HCT116 (cell line): Measurements from ENCODE around the gene FAM171A1. TPM values are rescaled to one million over a fixed set of nuclear protein-coding genes. Genes with fewer than 3 reads are reported as not detected.

Experiments
- ATAC-seq: fragments of 200-7000 bp; cut with Tn5 transposase; 2 replicates; pipeline ENCODE4 v1.9.1; 2020; ENCODE audit warnings: mild to moderate bottlenecking, moderate library complexity
- BruUV-seq: library from RNA; stranded (reverse); fragments of 400-500 nt; replicated peaks from 2 replicates; lab custom pipeline; 2021; lab: Mats Ljungman, UMichigan
- CTCF ChIA-PET: fragments of 300-600 bp; sonication (Branson Sonifier 250); formaldehyde crosslinking; loops from one replicate; lab custom pipeline; 2021; ENCODE audit warnings: antibody characterized with exemption; lab: Charles Lee
- POLR2A ChIA-PET: fragments of 300-600, 350-600 bp; sonication (Branson Sonifier 250); formaldehyde crosslinking; loops from one replicate; lab custom pipeline; 2021; ENCODE audit warnings: antibody characterized with exemption; lab: Charles Lee
- RAD21 ChIA-PET, 2 experiments: fragments of 300-600 bp; sonication (Branson Sonifier 250); formaldehyde crosslinking; loops; one replicate each; lab custom pipeline; 2023; ENCODE audit warnings: low total read pairs in 2 of 2; ENCODE audit not compliant: uncharacterized antibody in 2 of 2, unreplicated experiment in 2 of 2, low non-redundant PET in 1 of 2; lab: Charles Lee
- DNase-seq: peaks from one replicate; pipeline ENCODE4 v3.0.0-alpha.2; 2010; ENCODE audit warnings: low read depth, low spot score
- H2AFZ ChIP-seq: fragments of 200-600 bp; shearing (Covaris generic), sonication (generic); 2 replicates; pipeline ENCODE4 v1.6.1; 2017; ENCODE audit warnings: low read depth, mixed run types, mixed read lengths, antibody characterized with exemption, low read length; ENCODE audit not compliant: poor library complexity, severe bottlenecking
- H3K27ac ChIP-seq: 2 replicates; pipeline ENCODE4 v1.5.1; 2012; ENCODE audit warnings: low read depth, low read length
- H3K27me3 ChIP-seq: fragments of 200-600 bp; sonication (generic); 2 replicates; pipeline ENCODE4 v1.6.1; 2016; ENCODE audit warnings: mixed run types, low read length, mixed read lengths; ENCODE audit not compliant: insufficient read depth
- H3K36me3 ChIP-seq, 2 experiments: fragments of 200-500 bp in 1 of 2; fragments of 200-600 bp in 1 of 2; sonication (Bioruptor generic) in 1 of 2; sonication (generic) in 1 of 2; 2 replicates each; pipeline versions ENCODE4 v1.5.1 to v1.6.1; 2014 to 2016; ENCODE audit warnings: low read length in 2 of 2, inconsistent platforms in 1 of 2, mixed read lengths in 1 of 2, mixed run types in 1 of 2; ENCODE audit not compliant: insufficient read depth in 2 of 2, control insufficient read depth in 1 of 2
- H3K4me1 ChIP-seq, 2 experiments: fragments of 200-600 bp in 1 of 2; sonication (generic) in 1 of 2; 2 replicates each; pipeline versions ENCODE4 v1.5.1 to v1.6.1; 2012 to 2017; ENCODE audit warnings: low read length in 2 of 2, inconsistent platforms in 1 of 2, mild to moderate bottlenecking in 1 of 2, mixed read lengths in 1 of 2, mixed run types in 1 of 2, moderate library complexity in 1 of 2; ENCODE audit not compliant: insufficient read depth in 2 of 2, control insufficient read depth in 1 of 2
- H3K4me2 ChIP-seq: fragments of 200-600 bp; sonication (generic); 2 replicates; pipeline ENCODE4 v1.6.1; 2017; ENCODE audit warnings: mixed run types, low read length, mixed read lengths
- H3K4me3 ChIP-seq, 2 experiments: fragments of 200-600 bp in 1 of 2; sonication (generic) in 1 of 2; replicated peaks in 1 of 2; 2 replicates each; pipeline ENCODE4 v1.5.1; 2011 to 2016; ENCODE audit warnings: low read length in 2 of 2, control low read depth in 1 of 2, low read depth in 1 of 2, mild to moderate bottlenecking in 1 of 2, mixed read lengths in 1 of 2, mixed run types in 1 of 2
- H3K79me2 ChIP-seq: fragments of 200-600 bp; sonication (generic); 2 replicates; pipeline ENCODE4 v1.6.1; 2017; ENCODE audit warnings: mild to moderate bottlenecking, mixed run types, low read length, moderate library complexity, mixed read lengths; ENCODE audit not compliant: insufficient read depth
- H3K9ac ChIP-seq: fragments of 200-600 bp; sonication (generic); 2 replicates; pipeline ENCODE4 v1.6.1; 2016; ENCODE audit warnings: low read length, mixed read lengths
- H3K9me2 ChIP-seq: fragments of 200-600 bp; sonication (generic), shearing (Covaris generic); 2 replicates; pipeline ENCODE4 v1.6.1; 2017; ENCODE audit warnings: mixed run types, mild to moderate bottlenecking, moderate library complexity; ENCODE audit not compliant: insufficient read depth
- H3K9me3 ChIP-seq, 2 experiments: fragments of 200-500 bp in 1 of 2; fragments of 200-600 bp in 1 of 2; sonication (Bioruptor generic) in 1 of 2; sonication (generic) in 1 of 2; 2 replicates each; pipeline ENCODE4 v1.6.1; 2014 to 2017; ENCODE audit warnings: low read length in 2 of 2, mixed read lengths in 2 of 2, inconsistent platforms in 1 of 2, low read depth in 1 of 2, mild to moderate bottlenecking in 1 of 2, mixed run types in 1 of 2, moderate library complexity in 1 of 2; ENCODE audit not compliant: control insufficient read depth in 1 of 2, insufficient read depth in 1 of 2
- H4K20me1 ChIP-seq: fragments of 200-600 bp; sonication (generic), shearing (Covaris generic); 2 replicates; pipeline ENCODE4 v1.6.1; 2017; ENCODE audit warnings: mixed run types, mild to moderate bottlenecking, moderate library complexity; ENCODE audit not compliant: insufficient read depth
- ELF1 ChIP-seq: IDR thresholded peaks from 2 replicates; pipeline ENCODE4 v1.6.1; 2012; ENCODE audit warnings: low read depth, borderline replicate concordance
- EZH2 ChIP-seq: fragments of 200-600 bp; sonication (generic); IDR thresholded peaks from 2 replicates; pipeline ENCODE4 v1.6.1; 2017; ENCODE audit warnings: antibody characterized with exemption, mixed run types
- POLR2AphosphoS5 ChIP-seq: IDR thresholded peaks from 2 replicates; pipeline ENCODE4 v1.6.1; 2011; ENCODE audit warnings: mild to moderate bottlenecking, low read depth, low read length, moderate library complexity
- SP1 ChIP-seq: IDR thresholded peaks from 2 replicates; pipeline ENCODE4 v1.6.1; 2012; ENCODE audit warnings: low read depth
- SRF ChIP-seq: IDR thresholded peaks from 2 replicates; pipeline ENCODE4 v1.6.1; 2012; ENCODE audit warnings: low read depth
- TCF7L2 ChIP-seq: IDR thresholded peaks from 2 replicates; pipeline ENCODE4 v1.7.0; 2011; ENCODE audit warnings: borderline replicate concordance, inconsistent platforms; ENCODE audit not compliant: insufficient read depth, insufficient read length; ENCODE audit errors: extremely low read depth
- YY1 ChIP-seq: IDR thresholded peaks from 2 replicates; pipeline ENCODE4 v1.6.1; 2011; ENCODE audit warnings: low read length, low read depth, moderate library complexity, mild to moderate bottlenecking; ENCODE audit not compliant: insufficient replicate concordance; ENCODE audit errors: extremely low read depth
- ZFX ChIP-seq: fragments of 450-650 bp; IDR thresholded peaks from 2 replicates; pipeline ENCODE4 v1.6.1; 2017
- ZNF274 ChIP-seq: fragments of 200-500 bp; sonication (Bioruptor generic); IDR thresholded peaks from 2 replicates; pipeline ENCODE4 v1.6.1; 2014; ENCODE audit warnings: mild to moderate bottlenecking, low read depth, low read length, inconsistent platforms
- intact Hi-C: fragments of 100-400 bp; cut with micrococcal nuclease; formaldehyde crosslinking; loops from 2 replicates; pipeline ENCODE4 v1.10.0; 2022
- total RNA-seq: library from RNA; stranded (reverse); gene quantifications from one replicate; pipeline ENCODE4 v1.2.1, GENCODE V29; 2021; ENCODE audit not compliant: unreplicated experiment
- TF ChIP-seq, protein P1 (sequence below): IDR thresholded peaks from 2 replicates; pipeline ENCODE4 v1.6.1; 2012
- TF ChIP-seq, protein P2 (sequence below), 3 experiments: fragments of 200-600 bp in 1 of 3; sonication (generic) in 1 of 3; IDR thresholded peaks in 2 of 3; conservative IDR thresholded peaks in 1 of 3; 2 replicates each; pipeline ENCODE4 v1.5.1; 2012 to 2017; ENCODE audit warnings: low read depth in 2 of 3, low read length in 2 of 3, antibody characterized with exemption in 1 of 3, borderline replicate concordance in 1 of 3, control low read depth in 1 of 3, mild to moderate bottlenecking in 1 of 3, mixed read lengths in 1 of 3, mixed run types in 1 of 3, moderate library complexity in 1 of 3; ENCODE audit not compliant: insufficient read depth in 1 of 3

FAM171A1 gene
- total RNA-seq, 1 experiment from 2014 or later: 32.5 TPM

DNA sequence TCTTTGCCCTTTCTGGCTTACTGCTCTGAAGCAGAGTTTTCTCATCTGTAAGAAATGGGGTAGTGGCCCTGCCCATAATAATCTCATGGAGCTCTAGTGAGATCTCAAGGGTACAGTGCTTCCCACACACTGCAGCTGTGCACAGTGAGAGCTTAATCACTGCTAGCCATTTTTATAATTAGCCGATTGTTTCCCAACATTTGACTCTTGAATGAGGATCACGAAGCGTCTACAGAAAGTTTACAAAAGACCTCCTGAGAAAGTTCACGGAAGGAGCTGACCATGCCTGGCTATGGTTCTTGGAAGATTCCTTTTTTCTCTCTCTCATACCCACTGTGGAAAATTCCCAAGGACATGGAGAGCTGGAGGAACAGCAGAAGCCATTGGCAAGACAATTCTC, 70.4 kb downstream of the FAM171A1 start:
- intact Hi-C loops: no loop called here
- ChIA-PET POLR2A (no interaction called here), CTCF (no interaction called here), RAD21 (no interaction called here)
- Histone ChIP-seq H3K79me2 (peaks cover 32% of the 10 kb centered on the region), H3K9me3 (no peaks in the 10 kb centered on the region), H3K9ac (no peak overlapping the region), H4K20me1 (no peaks in the 10 kb centered on the region), H3K27ac (no peak overlapping the region), H3K36me3 (no peaks in the 10 kb centered on the region), H3K4me3 (no peak overlapping the region), H3K27me3 (no peaks in the 10 kb centered on the region), H2AFZ (no peak overlapping the region), H3K4me1 (no peaks in the 10 kb centered on the region), H3K4me2 (no peak overlapping the region), H3K9me2 (no peaks in the 10 kb centered on the region)
- no TSS peak for BruUV-seq
- ATAC-seq: no peak
- no peak for DNase-seq
- TF ChIP-seq YY1 (no peak), TCF7L2 (no peak), ELF1 (no peak), POLR2AphosphoS5 (no peak), SP1 (no peak), ZFX (no peak)
- TF ChIP-seq, protein P1, sequence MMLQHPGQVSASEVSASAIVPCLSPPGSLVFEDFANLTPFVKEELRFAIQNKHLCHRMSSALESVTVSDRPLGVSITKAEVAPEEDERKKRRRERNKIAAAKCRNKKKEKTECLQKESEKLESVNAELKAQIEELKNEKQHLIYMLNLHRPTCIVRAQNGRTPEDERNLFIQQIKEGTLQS: no peak

DNA sequence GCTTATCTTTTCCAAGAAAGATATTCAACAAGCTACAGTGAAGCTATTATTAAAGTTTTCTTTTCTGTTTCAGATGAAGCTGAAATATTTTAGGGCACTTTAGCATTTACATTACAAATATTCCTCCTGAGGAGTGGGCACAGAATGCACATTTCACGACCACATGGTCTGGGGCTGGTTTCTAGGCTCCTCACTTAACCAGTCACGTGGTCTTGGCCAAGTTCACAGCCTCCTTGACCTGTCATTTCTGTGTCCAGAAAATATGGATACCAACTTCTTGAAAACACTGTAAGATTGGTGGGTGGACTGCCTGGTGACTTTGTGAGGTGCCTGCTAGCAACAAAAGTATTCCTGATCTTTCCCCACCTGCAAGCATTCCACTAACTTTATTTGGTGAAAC, 70.9 kb downstream of the FAM171A1 start:
- RAD21 ChIA-PET: no interaction called here
- Histone ChIP-seq H3K4me1 (no peaks in the 10 kb centered on the region), H3K27ac (no peak overlapping the region), H3K36me3 (no peaks in the 10 kb centered on the region), H3K9me2 (no peaks in the 10 kb centered on the region), H4K20me1 (no peaks in the 10 kb centered on the region), H3K9ac (no peak overlapping the region), H2AFZ (no peak overlapping the region), H3K79me2 (peaks cover 32% of the 10 kb centered on the region), H3K4me2 (no peak overlapping the region), H3K9me3 (no peaks in the 10 kb centered on the region), H3K4me3 (no peak overlapping the region), H3K27me3 (no peaks in the 10 kb centered on the region)
- no peak for TF ChIP-seq ELF1
- no peak for TF ChIP-seq EZH2
- TF ChIP-seq, protein P2, sequence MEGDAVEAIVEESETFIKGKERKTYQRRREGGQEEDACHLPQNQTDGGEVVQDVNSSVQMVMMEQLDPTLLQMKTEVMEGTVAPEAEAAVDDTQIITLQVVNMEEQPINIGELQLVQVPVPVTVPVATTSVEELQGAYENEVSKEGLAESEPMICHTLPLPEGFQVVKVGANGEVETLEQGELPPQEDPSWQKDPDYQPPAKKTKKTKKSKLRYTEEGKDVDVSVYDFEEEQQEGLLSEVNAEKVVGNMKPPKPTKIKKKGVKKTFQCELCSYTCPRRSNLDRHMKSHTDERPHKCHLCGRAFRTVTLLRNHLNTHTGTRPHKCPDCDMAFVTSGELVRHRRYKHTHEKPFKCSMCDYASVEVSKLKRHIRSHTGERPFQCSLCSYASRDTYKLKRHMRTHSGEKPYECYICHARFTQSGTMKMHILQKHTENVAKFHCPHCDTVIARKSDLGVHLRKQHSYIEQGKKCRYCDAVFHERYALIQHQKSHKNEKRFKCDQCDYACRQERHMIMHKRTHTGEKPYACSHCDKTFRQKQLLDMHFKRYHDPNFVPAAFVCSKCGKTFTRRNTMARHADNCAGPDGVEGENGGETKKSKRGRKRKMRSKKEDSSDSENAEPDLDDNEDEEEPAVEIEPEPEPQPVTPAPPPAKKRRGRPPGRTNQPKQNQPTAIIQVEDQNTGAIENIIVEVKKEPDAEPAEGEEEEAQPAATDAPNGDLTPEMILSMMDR (IDR thresholded peaks at IDR 0.05 in 2 of 3, conservative IDR thresholded peaks at IDR 0.05 in 1 of 3; ENCODE audit: borderline replicate concordance in 1 of 3, insufficient read depth in 1 of 3, low read depth in 2 of 3, low read length in 2 of 3): no peak
- TF ChIP-seq ZFX: no peak
- TF ChIP-seq ZNF274: no peak
- no peak for TF ChIP-seq SRF
- DNase-seq: no peak
- intact Hi-C loops: no loop called here
- POLR2A ChIA-PET: no interaction called here
- BruUV-seq: no TSS peak
- CTCF ChIA-PET: interaction anchor here (0.6 kb wide), 1 partner anchor 36 kb away, joined by 3 read pairs; no protein-coding TSS in a partner anchor
- no peak for ATAC-seq
